ENCODE data around the gene KLC1. TPM values are rescaled to one million over a fixed set of nuclear protein-coding genes. Genes with fewer than 3 reads are reported as not detected.
A peak's percentile ranks its signal among the peaks of the same experiment; 100 is the strongest.

KLC1 gene
- total RNA-seq, 3 donors from 2014 or later (not counting 1 experiment from before 2014, with no cell fraction given) = 144 to 200 (median 178) TPM

- H3K4me1 Mint-ChIP-seq = peaks cover 7 to 24% of the 10 kb centered on the region in 2 donors
- H3K4me3 Mint-ChIP-seq = no peak overlapping the region
- no peak overlapping the region for H3K27ac ChIP-seq (ENCODE audit: low read length)
- H3K27ac Mint-ChIP-seq = peak overlapping the region; percentile 21 to 65
- no peaks in the 10 kb centered on the region for H3K27me3 Mint-ChIP-seq (ENCODE audit: low read depth in 2 of 2)
- DNase-seq (no peak), ATAC-seq (no peak)
- H3K27me3 ChIP-seq (ENCODE audit: control insufficient read depth, insufficient read depth, low read length) = no peaks in the 10 kb centered on the region
- TF ChIP-seq CTCF (IDR thresholded peaks at IDR 0.05) = no peak
- H3K4me3 ChIP-seq (ENCODE audit: low read length) = no peak overlapping the region
- intact Hi-C loops (cut with micrococcal nuclease) = no loop called here
- H3K4me1 ChIP-seq (ENCODE audit: control insufficient read depth, insufficient read depth, low read length) = peaks cover 4% of the 10 kb centered on the region
- no peaks in the 10 kb centered on the region for H3K9me3 ChIP-seq (ENCODE audit: control insufficient read depth, insufficient read depth, low read length)
- 93% methylated on average over 17 of the region's 17 CpGs for WGBS (ENCODE audit: insufficient coverage)
- no peaks in the 10 kb centered on the region for H3K9me3 Mint-ChIP-seq
- peaks cover 29% of the 10 kb centered on the region for H3K36me3 ChIP-seq (ENCODE audit: control insufficient read depth, insufficient read depth, low read length)
- H3K36me3 Mint-ChIP-seq = no peaks in the 10 kb centered on the region
Observed at GRCh38 chr14:103699261-103699661, 70.2 kb downstream of the KLC1 start.

DNA sequence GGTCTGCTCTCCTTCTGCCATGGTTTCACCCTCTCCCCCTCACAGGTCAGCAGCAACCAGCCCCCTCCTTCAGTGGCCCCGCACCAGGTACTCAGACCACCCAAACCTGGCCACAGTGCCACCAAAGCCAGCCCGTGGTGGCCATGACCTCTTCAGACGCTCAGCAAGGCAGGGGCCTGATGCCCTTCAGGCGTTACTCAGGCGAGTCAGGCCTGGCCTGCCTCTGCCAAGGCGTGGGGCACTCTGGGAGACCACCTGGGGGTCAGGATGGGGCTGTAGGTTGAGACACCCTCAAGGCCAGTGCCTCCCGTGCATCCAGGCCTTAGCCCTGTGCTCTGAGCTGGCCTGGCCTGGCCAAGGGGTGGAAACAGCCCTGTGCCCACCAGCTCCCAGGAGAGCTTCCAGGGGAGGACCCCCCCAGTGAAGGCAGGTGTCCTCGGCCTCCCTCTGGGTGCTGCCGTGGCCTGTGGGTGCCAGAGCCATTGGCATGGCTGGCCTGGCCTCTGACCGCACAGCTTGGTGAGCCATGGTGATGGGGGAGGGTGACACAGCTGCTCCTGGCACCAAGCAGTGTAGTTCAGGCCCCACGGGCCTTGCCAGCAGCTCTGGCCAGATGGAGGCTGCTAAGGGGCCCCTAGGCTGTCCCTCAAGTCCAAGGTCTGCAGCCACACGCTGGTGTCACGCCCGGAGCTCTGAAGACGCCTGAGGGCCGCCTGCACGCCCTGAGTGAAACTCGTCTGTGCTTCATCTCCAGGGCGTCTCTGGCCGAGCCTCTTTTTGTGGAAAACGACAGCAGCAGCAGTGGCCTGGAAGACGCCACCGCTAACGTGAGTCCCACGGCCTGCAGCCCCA is 71.1 kb downstream of the KLC1 start:
- Mint-ChIP-seq H3K4me3 (no peak overlapping the region), H3K4me1 (peaks cover 7 to 26% of the 10 kb centered on the region in 2 donors), H3K9me3 (no peaks in the 10 kb centered on the region), H3K27me3 (ENCODE audit: low read depth in 2 of 2) (no peaks in the 10 kb centered on the region), H3K27ac (peak overlapping the region; percentile 21 to 65), H3K36me3 (no peaks in the 10 kb centered on the region)
- intact Hi-C loops (cut with micrococcal nuclease) = no loop called here
- peaks cover 4% of the 10 kb centered on the region for H3K4me1 ChIP-seq (ENCODE audit: control insufficient read depth, insufficient read depth, low read length)
- peaks cover 24% of the 10 kb centered on the region for H3K36me3 ChIP-seq (ENCODE audit: control insufficient read depth, insufficient read depth, low read length)
- no peak for TF ChIP-seq CTCF (IDR thresholded peaks at IDR 0.05)
- H3K27ac ChIP-seq (ENCODE audit: low read length) = no peak overlapping the region
- DNase-seq (no peak), ATAC-seq (no peak)
- H3K9me3 ChIP-seq (ENCODE audit: control insufficient read depth, insufficient read depth, low read length) = no peaks in the 10 kb centered on the region
- no peak overlapping the region for H3K4me3 ChIP-seq (ENCODE audit: low read length)
- H3K27me3 ChIP-seq (ENCODE audit: control insufficient read depth, insufficient read depth, low read length) = no peaks in the 10 kb centered on the region
- 92% methylated on average over 25 of the region's 25 CpGs for WGBS (ENCODE audit: insufficient coverage)

DNA sequence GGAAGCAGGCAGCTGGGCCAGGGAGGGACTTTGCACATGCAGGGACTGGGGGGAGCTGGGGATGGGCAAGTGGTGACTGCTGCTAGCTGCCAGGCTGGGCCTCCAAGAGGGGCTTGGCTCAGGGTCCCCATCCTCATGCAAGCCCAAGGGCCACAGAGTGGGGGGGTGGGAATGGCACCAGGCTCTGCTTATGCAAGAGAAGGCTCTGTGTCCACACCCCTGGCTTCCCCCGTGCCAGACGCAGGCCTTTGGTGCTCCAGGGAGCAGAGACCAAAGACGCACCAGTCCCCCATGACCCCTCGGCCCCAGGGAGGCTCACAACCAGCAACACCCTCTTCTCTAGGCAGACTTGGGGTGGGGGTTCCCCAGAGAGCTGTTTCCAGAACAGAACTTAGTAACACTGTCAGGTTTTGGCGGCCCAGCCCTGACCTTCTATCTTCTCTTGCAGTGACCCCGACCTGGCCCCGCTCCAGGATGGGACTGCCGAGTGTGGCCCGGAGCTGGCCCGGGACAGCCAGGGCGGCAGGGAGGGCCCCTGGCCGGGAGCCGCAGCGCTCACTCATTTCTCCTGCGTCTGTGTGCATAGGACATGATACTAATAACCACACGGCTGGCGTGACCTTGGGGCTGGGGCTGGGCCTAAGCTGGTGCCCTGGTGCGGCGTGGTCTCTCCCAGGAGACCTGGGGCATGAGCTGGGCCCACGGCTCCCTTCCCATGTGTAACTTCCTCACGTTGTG is 71.9 kb downstream of the KLC1 start:
- Histone ChIP-seq H3K9me3 (ENCODE audit: control insufficient read depth, insufficient read depth, low read length) (no peaks in the 10 kb centered on the region), H3K36me3 (ENCODE audit: control insufficient read depth, insufficient read depth, low read length) (peaks cover 22% of the 10 kb centered on the region), H3K4me3 (ENCODE audit: low read length) (no peak overlapping the region), H3K27ac (ENCODE audit: low read length) (no peak overlapping the region), H3K27me3 (ENCODE audit: control insufficient read depth, insufficient read depth, low read length) (no peaks in the 10 kb centered on the region), H3K4me1 (ENCODE audit: control insufficient read depth, insufficient read depth, low read length) (peaks cover 4% of the 10 kb centered on the region)
- TF ChIP-seq CTCF (IDR thresholded peaks at IDR 0.05) = no peak
- no peaks in the 10 kb centered on the region for H3K9me3 Mint-ChIP-seq
- H3K4me3 Mint-ChIP-seq = no peak overlapping the region
- DNase-seq = no peak
- peaks cover 7 to 22% of the 10 kb centered on the region in 2 donors for H3K4me1 Mint-ChIP-seq
- H3K27ac Mint-ChIP-seq = no peak overlapping the region
- intact Hi-C loops (cut with micrococcal nuclease) = no loop called here
- 88% methylated on average over 21 of the region's 21 CpGs for WGBS (ENCODE audit: insufficient coverage)
- no peak for ATAC-seq
- no peaks in the 10 kb centered on the region for H3K27me3 Mint-ChIP-seq (ENCODE audit: low read depth in 2 of 2)
- no peaks in the 10 kb centered on the region for H3K36me3 Mint-ChIP-seq
